Peyer's patch (tissue), 4 donors: ENCODE data around the gene LENEP. TPM values are rescaled to one million over a fixed set of nuclear protein-coding genes. Genes with fewer than 3 reads are reported as not detected.
"Not testable (repeated sequence)": the region's sequence is repeated elsewhere in the genome, so short reads cannot be mapped to it uniquely, and the experiment has no call there.

Experiments used
- DNase-seq, 3 donors: peaks; one replicate each; pipeline ENCODE4 v3.0.0-alpha.2; 2017 to 2019
- H3K27ac ChIP-seq, 4 donors: fragments of 200-600 bp; sonication (generic); one replicate each; pipeline ENCODE4 v1.5.1; 2016 to 2019
- H3K27me3 ChIP-seq, 2 donors: fragments of 200-600 bp; sonication (generic); one replicate each; pipeline ENCODE4 v1.5.1; 2019
- H3K36me3 ChIP-seq, 3 donors: fragments of 200-600 bp; sonication (generic); one replicate each; pipeline ENCODE4 v1.5.1; 2016 to 2019
- H3K4me1 ChIP-seq, 4 donors: fragments of 200-600 bp; sonication (generic); one replicate each; pipeline ENCODE4 v1.5.1; 2016 to 2019
- H3K4me3 ChIP-seq, 4 donors: fragments of 200-600 bp; sonication (generic); 1 replicate in 3 of 4; 2 replicates in 1 of 4; pipeline ENCODE4 v1.5.1; 2016 to 2019; ENCODE audit warnings: mild to moderate bottlenecking in 1 of 4
- H3K9me3 ChIP-seq, 4 donors: fragments of 200-600 bp; sonication (generic); one replicate each; pipeline ENCODE4 v1.5.1; 2016 to 2019; ENCODE audit warnings: mild to moderate bottlenecking in 1 of 4
- POLR2A ChIP-seq, 2 donors: fragments of 450-650 bp; IDR thresholded peaks; one replicate each; pipeline ENCODE4 v1.5.1; 2017; ENCODE audit warnings: antibody characterized with exemption in 2 of 2, mild to moderate bottlenecking in 2 of 2, moderate library complexity in 2 of 2
- total RNA-seq, 4 donors: library from RNA; depleted of rRNA; stranded (reverse); fragments of >200 nt; gene quantifications; one replicate each; pipeline ENCODE4 v1.1.0, GENCODE V29; 2016
- TF ChIP-seq, protein P1 (sequence below), 6 experiments: fragments of 450-650 bp in 4 of 6; fragments of 200-600 bp in 2 of 6; sonication (generic) in 1 of 6; IDR thresholded peaks; one replicate each; pipeline ENCODE4 v1.5.1; 2017 to 2019; ENCODE audit warnings: antibody characterized with exemption in 6 of 6, mild to moderate bottlenecking in 3 of 6, moderate library complexity in 1 of 6

Gene LENEP
- total RNA-seq, 4 donors from 2014 or later = not detected

GRCh38 chr1:154982897-154983648 is 10.3 kb upstream of the LENEP start, which contains the start of gene FLAD1:
FLAD1 (plus strand) TSS chr1:154983344; CDS start chr1:154983695, 351 bp downstream.
- Histone ChIP-seq H3K36me3 (peaks cover 0 to 11% (median 0%) of the 10 kb centered on the region in 3 donors), H3K4me1 (peaks cover 0 to 20% (median 9%) of the 10 kb centered on the region in 4 donors), H3K27ac (peak within 1 kb of the TSS; percentile 56 to 77 (median 70)), H3K9me3 (no peaks in the 10 kb centered on the region), H3K4me3 (peak within 1 kb of the TSS; percentile 53 to 84 (median 64)), H3K27me3 (no peaks in the 10 kb centered on the region)
- DNase-seq = peak; percentile 94 to 99 (median 97)
- TF ChIP-seq, protein P1, sequence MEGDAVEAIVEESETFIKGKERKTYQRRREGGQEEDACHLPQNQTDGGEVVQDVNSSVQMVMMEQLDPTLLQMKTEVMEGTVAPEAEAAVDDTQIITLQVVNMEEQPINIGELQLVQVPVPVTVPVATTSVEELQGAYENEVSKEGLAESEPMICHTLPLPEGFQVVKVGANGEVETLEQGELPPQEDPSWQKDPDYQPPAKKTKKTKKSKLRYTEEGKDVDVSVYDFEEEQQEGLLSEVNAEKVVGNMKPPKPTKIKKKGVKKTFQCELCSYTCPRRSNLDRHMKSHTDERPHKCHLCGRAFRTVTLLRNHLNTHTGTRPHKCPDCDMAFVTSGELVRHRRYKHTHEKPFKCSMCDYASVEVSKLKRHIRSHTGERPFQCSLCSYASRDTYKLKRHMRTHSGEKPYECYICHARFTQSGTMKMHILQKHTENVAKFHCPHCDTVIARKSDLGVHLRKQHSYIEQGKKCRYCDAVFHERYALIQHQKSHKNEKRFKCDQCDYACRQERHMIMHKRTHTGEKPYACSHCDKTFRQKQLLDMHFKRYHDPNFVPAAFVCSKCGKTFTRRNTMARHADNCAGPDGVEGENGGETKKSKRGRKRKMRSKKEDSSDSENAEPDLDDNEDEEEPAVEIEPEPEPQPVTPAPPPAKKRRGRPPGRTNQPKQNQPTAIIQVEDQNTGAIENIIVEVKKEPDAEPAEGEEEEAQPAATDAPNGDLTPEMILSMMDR (IDR thresholded peaks at IDR 0.05) = no peak
- TF ChIP-seq POLR2A (IDR thresholded peaks at IDR 0.05) = peak in 1 of 2 donors; percentile 75

GRCh38 chr1:154983776-154984466 is 9.5 kb upstream of the LENEP start:
- H3K4me3 ChIP-seq = peak overlapping the region; percentile 53 to 84 (median 64)
- H3K9me3 ChIP-seq = no peaks in the 10 kb centered on the region
- TF ChIP-seq POLR2A (IDR thresholded peaks at IDR 0.05) = no peak
- TF ChIP-seq, protein P1 (IDR thresholded peaks at IDR 0.05) = no peak

DNA sequence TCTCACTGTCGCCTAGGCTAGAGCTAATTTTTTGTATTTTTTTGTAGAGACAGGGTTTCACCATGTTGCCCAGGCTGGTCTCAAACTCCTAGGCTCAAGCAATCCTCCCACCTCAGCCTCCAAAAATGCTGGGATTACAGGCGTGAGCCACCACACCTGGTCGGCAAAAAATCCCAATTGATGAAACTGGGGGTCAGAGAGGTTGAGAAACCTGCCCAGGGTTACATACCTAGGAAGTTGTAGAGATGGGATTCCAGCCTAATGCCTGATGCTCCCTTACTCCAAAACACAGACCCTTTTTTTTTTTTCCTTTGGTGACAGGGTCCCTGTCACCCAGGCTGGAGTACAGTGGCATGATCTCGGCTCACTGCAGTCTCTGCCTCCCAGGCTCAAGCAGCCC is 6.7 kb upstream of the LENEP start:
- Histone ChIP-seq H3K4me1 (peaks cover 0 to 36% (median 9%) of the 10 kb centered on the region in 4 donors), H3K36me3 (peaks cover 0 to 32% (median 0%) of the 10 kb centered on the region in 3 donors)
- DNase-seq, H3K27me3 ChIP-seq, H3K9me3 ChIP-seq, H3K27ac ChIP-seq, H3K4me3 ChIP-seq: not testable (repeated sequence)

More at GRCh38 chr1:154983776-154984466, 9.5 kb upstream of the LENEP start:
- Histone ChIP-seq H3K36me3 (peaks cover 0 to 14% (median 0%) of the 10 kb centered on the region in 3 donors), H3K27ac (peak overlapping the region; percentile 56 to 77 (median 69)), H3K27me3 (no peaks in the 10 kb centered on the region), H3K4me1 (peaks cover 0 to 29% (median 9%) of the 10 kb centered on the region in 4 donors)
- DNase-seq = no peak

- H3K4me3 ChIP-seq = no peak overlapping the region
- peaks cover 0 to 32% (median 8%) of the 10 kb centered on the region in 4 donors for H3K4me1 ChIP-seq
- no peak for TF ChIP-seq POLR2A (IDR thresholded peaks at IDR 0.05)
- TF ChIP-seq, protein P1 (IDR thresholded peaks at IDR 0.05) = no peak
- DNase-seq = no peak
- H3K27ac ChIP-seq = no peak overlapping the region
- H3K36me3 ChIP-seq = peaks cover 0 to 33% (median 0%) of the 10 kb centered on the region in 3 donors
- H3K9me3 ChIP-seq = no peaks in the 10 kb centered on the region
- H3K27me3 ChIP-seq = no peaks in the 10 kb centered on the region
Observed at GRCh38 chr1:154987326-154987725, 6.1 kb upstream of the LENEP start.

- H3K36me3 ChIP-seq = peaks cover 0 to 33% (median 0%) of the 10 kb centered on the region in 3 donors
- no peak for TF ChIP-seq POLR2A (IDR thresholded peaks at IDR 0.05)
- TF ChIP-seq, protein P1 (IDR thresholded peaks at IDR 0.05) = peak in 1 of 6 experiments; percentile 4
- no peaks in the 10 kb centered on the region for H3K27me3 ChIP-seq
- H3K9me3 ChIP-seq = no peaks in the 10 kb centered on the region
- peaks cover 0 to 27% (median 7%) of the 10 kb centered on the region in 4 donors for H3K4me1 ChIP-seq
- no peak for DNase-seq
- peak overlapping the region in 1 of 4 donors; percentile 46 for H3K27ac ChIP-seq
- H3K4me3 ChIP-seq = no peak overlapping the region
Observed at GRCh38 chr1:154988058-154988954, 5.1 kb upstream of the LENEP start.
